Endothelial cell (in vitro differentiated cells): ENCODE measurements around the gene MAPK11. TPM values are rescaled to one million over a fixed set of nuclear protein-coding genes. Genes with fewer than 3 reads are reported as not detected.

Experiments
- DNase-seq: peaks from one replicate; pipeline ENCODE4 v3.0.0; 2021; ENCODE audit warnings: low spot score
- H3K27ac Mint-ChIP-seq: one replicate; pipeline ENCODE4 v1.8.0; 2021; ENCODE audit warnings: mixed read lengths, inconsistent platforms; ENCODE audit not compliant: unreplicated experiment
- H3K27me3 Mint-ChIP-seq: one replicate; pipeline ENCODE4 v1.8.0; 2021; ENCODE audit warnings: mild to moderate bottlenecking, moderate library complexity, mixed read lengths, inconsistent platforms; ENCODE audit not compliant: unreplicated experiment
- H3K36me3 Mint-ChIP-seq: one replicate; pipeline ENCODE4 v1.8.0; 2021; ENCODE audit warnings: mild to moderate bottlenecking, low read depth, mixed read lengths, inconsistent platforms; ENCODE audit not compliant: unreplicated experiment
- H3K4me1 Mint-ChIP-seq: one replicate; pipeline ENCODE4 v1.8.0; 2021; ENCODE audit warnings: mild to moderate bottlenecking, mixed read lengths, inconsistent platforms; ENCODE audit not compliant: unreplicated experiment
- H3K4me3 Mint-ChIP-seq: one replicate; pipeline ENCODE4 v1.8.0; 2021; ENCODE audit warnings: mild to moderate bottlenecking, mixed read lengths, inconsistent platforms; ENCODE audit not compliant: unreplicated experiment
- H3K9me3 Mint-ChIP-seq: one replicate; pipeline ENCODE4 v1.8.0; 2021; ENCODE audit warnings: mixed read lengths, inconsistent platforms; ENCODE audit not compliant: unreplicated experiment
- CTCF ChIP-seq: fragments of 200-600 bp; sonication (generic); IDR thresholded peaks from one replicate; pipeline ENCODE4 v1.5.0; 2021; ENCODE audit warnings: antibody characterized with exemption; ENCODE audit not compliant: unreplicated experiment
- total RNA-seq: library from RNA; stranded (reverse); fragmentation: NEBNext Ultra II Directional; extraction: Animal tissue kit (Norgen Biotek cat#: 25700); gene quantifications from one replicate; pipeline ENCODE4 v1.2.1, GENCODE V29; 2021; ENCODE audit not compliant: unreplicated experiment

The MAPK11 gene
- total RNA-seq, 1 donor from 2014 or later, result 62.4 TPM

- Mint-ChIP-seq H3K9me3 (no peaks in the 10 kb centered on the region), H3K27me3 (peaks cover 4% of the 10 kb centered on the region), H3K36me3 (no peaks in the 10 kb centered on the region), H3K4me1 (no peaks in the 10 kb centered on the region), H3K4me3 (no peak overlapping the region), H3K27ac (no peak overlapping the region)
- TF ChIP-seq CTCF, result no peak
- DNase-seq, result no peak
Measured at GRCh38 chr22:50256258-50256862, 13.8 kb downstream of the MAPK11 start.

- H3K4me3 Mint-ChIP-seq, result no peak overlapping the region
- DNase-seq, result no peak
- H3K27me3 Mint-ChIP-seq, result peaks cover 4% of the 10 kb centered on the region
- no peak overlapping the region for H3K27ac Mint-ChIP-seq
- H3K4me1 Mint-ChIP-seq, result no peaks in the 10 kb centered on the region
- H3K9me3 Mint-ChIP-seq, result no peaks in the 10 kb centered on the region
- TF ChIP-seq CTCF, result no peak
- no peaks in the 10 kb centered on the region for H3K36me3 Mint-ChIP-seq
Measured at GRCh38 chr22:50255607-50256006, 14.6 kb downstream of the MAPK11 start.

GRCh38 chr22:50255099-50255498 is 15.1 kb downstream of the MAPK11 start:
- TF ChIP-seq CTCF, result no peak
- Mint-ChIP-seq H3K9me3 (no peaks in the 10 kb centered on the region), H3K27ac (no peak overlapping the region), H3K27me3 (peaks cover 4% of the 10 kb centered on the region), H3K4me1 (no peaks in the 10 kb centered on the region), H3K36me3 (no peaks in the 10 kb centered on the region), H3K4me3 (no peak overlapping the region)
- no peak for DNase-seq

- no peak overlapping the region for H3K27ac Mint-ChIP-seq
- H3K27me3 Mint-ChIP-seq, result peaks cover 3% of the 10 kb centered on the region
- H3K36me3 Mint-ChIP-seq, result no peaks in the 10 kb centered on the region
Measured at GRCh38 chr22:50253941-50254340, 16.2 kb downstream of the MAPK11 start.

More at GRCh38 chr22:50253941-50254340, 16.2 kb downstream of the MAPK11 start:
- Mint-ChIP-seq H3K4me3 (no peak overlapping the region), H3K4me1 (no peaks in the 10 kb centered on the region), H3K9me3 (no peaks in the 10 kb centered on the region)
- TF ChIP-seq CTCF, result no peak
- no peak for DNase-seq
